GM10248 (cell line): ENCODE results near the gene ATPAF1.

ENCODE experiments used
- CTCF ChIA-PET: fragments of 300-600 bp; sonication (Branson Sonifier 250); formaldehyde crosslinking; extraction: SDS; loops from one replicate; lab custom pipeline; 2021; ENCODE audit warnings: antibody characterized with exemption; lab: Yijun Ruan, JAX
- POLR2A ChIA-PET: fragments of 350-650 bp; sonication (Branson Sonifier 250); formaldehyde crosslinking; extraction: SDS; loops from one replicate; lab custom pipeline; 2020; ENCODE audit warnings: antibody characterized with exemption; lab: Yijun Ruan, JAX
- DNase-seq: peaks from one replicate; pipeline ENCODE4 v3.0.0; 2012; ENCODE audit errors: extremely low spot score
- TF ChIP-seq, protein P1 (sequence below): IDR thresholded peaks from 2 replicates; pipeline ENCODE4 v1.5.1; 2012; ENCODE audit warnings: mild to moderate bottlenecking, low read depth; ENCODE audit errors: extremely low read depth, missing control alignments, control extremely low read depth

ATPAF1 gene

GRCh38 chr1:46635205-46635604 lies 33.0 kb downstream of the ATPAF1 start:
- no peak for DNase-seq
- TF ChIP-seq, protein P1, sequence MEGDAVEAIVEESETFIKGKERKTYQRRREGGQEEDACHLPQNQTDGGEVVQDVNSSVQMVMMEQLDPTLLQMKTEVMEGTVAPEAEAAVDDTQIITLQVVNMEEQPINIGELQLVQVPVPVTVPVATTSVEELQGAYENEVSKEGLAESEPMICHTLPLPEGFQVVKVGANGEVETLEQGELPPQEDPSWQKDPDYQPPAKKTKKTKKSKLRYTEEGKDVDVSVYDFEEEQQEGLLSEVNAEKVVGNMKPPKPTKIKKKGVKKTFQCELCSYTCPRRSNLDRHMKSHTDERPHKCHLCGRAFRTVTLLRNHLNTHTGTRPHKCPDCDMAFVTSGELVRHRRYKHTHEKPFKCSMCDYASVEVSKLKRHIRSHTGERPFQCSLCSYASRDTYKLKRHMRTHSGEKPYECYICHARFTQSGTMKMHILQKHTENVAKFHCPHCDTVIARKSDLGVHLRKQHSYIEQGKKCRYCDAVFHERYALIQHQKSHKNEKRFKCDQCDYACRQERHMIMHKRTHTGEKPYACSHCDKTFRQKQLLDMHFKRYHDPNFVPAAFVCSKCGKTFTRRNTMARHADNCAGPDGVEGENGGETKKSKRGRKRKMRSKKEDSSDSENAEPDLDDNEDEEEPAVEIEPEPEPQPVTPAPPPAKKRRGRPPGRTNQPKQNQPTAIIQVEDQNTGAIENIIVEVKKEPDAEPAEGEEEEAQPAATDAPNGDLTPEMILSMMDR = no peak
- ChIA-PET CTCF (interaction anchor here (0.9 to 2.0 kb wide), 7 partner anchors 8 to 73 kb away, joined by 3 to 6 read pairs (median 4); no protein-coding TSS in a partner anchor), POLR2A (no interaction called here)

DNA sequence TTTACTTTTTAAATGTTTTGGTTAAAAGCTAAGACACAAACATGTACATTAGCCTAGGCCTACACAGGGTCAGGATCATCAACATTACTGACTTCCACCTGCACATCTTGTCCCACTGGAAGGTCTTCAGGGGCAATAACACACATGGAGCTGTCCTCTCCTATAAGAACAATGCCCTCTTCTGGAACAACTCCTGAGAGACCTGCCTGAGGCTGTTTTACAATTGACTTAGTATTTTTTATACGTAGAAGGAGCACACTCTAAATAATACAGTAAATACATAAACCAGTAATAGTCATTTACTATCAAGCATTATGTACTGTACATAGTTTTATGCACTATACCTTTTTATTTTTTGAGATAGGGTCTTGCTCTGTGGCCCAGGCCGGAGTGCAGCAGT lies 37.4 kb downstream of the ATPAF1 start:
- TF ChIP-seq, protein P1 = no peak
- no peak for DNase-seq
- ChIA-PET POLR2A (interaction anchor here (0.7 kb wide), 1 partner anchor 19 kb away, joined by 3 read pairs; no protein-coding TSS in a partner anchor), CTCF (interaction anchor here (0.7 to 4.1 kb wide), 5 partner anchors 8 to 94 kb away, joined by 3 to 21 read pairs (median 3); no protein-coding TSS in a partner anchor)

DNA sequence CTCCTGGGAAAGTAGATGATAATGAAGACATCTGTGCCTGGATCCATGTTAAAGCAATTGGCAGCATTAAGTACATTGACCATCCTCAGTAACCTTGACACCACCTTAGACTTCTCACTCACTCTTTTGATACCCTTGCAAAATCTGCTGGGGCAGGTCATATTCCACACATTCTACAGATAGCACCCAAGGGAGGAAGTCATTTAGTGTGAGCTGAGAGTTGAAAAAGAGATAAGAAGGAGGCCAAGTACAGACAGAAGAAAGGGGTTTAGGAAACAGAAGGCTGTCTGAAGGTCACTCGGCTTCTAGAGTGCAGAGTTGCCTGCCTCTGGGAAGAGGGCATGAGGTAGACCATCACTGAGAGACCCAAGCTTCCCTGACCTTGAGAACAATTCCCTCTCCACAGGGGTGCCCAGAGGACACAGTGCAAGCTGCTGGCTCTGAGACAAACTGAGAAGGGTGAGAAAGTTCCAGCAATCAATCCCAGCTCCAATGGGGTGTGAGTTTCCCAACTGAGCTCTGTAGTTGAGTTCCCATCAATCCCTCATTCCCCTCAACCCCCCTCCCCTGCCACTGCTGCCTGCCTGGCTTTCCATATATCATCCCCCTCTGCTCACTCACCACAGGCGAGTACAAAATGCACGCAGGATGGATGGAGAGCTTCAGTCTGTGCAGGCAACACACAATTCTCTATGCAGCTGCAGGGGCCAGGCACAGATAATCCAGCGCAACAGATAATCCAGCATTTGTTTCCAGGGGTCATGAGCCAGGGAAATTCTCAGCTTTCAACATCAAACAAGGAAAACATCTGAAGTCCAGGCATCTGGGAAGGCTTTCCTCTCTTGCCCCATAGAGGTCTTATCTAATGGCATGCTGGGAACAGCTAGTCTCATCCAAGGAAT lies 44.2 kb downstream of the ATPAF1 start:
- ChIA-PET CTCF (interaction anchor here (1.0 to 14.0 kb wide), 10 partner anchors 8 to 101 kb away, joined by 3 to 135 read pairs (median 5); partner anchors contain the start of gene MKNK1), POLR2A (no interaction called here)
- no peak for DNase-seq
- TF ChIP-seq, protein P1 = no peak

GRCh38 chr1:46622344-46622743 lies 45.8 kb downstream of the ATPAF1 start:
- TF ChIP-seq, protein P1 = peak; percentile 32
- DNase-seq = no peak
- CTCF ChIA-PET = interaction anchor here (0.6 to 14.0 kb wide), 9 partner anchors 10 to 553 kb away, joined by 3 to 135 read pairs (median 3); partner anchors contain the start of gene MKNK1
- POLR2A ChIA-PET = no interaction called here

DNA sequence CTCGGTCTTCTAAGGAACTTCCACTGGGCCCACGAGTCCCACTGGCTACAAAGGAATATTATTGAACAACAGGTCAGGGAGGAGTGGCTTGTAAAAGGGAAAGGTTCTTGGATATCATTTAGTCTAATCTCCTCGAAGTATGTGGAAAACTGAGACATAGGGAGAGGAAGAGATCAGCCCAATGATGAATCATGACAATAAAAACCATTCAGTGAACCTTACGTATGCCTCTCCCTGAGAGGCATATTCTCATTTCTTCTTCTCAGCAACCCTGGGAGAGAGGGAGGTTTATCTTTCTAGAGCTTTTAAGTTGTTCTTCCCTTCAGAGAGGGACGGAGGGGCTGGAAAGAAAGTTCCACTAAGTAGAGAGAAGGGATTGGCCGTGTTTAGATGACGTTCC lies 46.2 kb downstream of the ATPAF1 start:
- TF ChIP-seq, protein P1 = no peak
- POLR2A ChIA-PET = no interaction called here
- CTCF ChIA-PET = interaction anchor here (0.6 to 14.0 kb wide), 10 partner anchors 10 to 554 kb away, joined by 3 to 135 read pairs (median 3); partner anchors contain the start of gene MKNK1
- no peak for DNase-seq

- CTCF ChIA-PET = interaction anchor here (4.4 to 14.0 kb wide), 3 partner anchors 16 to 106 kb away, joined by 28 to 135 read pairs (median 35); partner anchors contain the start of gene MKNK1
- TF ChIP-seq, protein P1 = no peak
- DNase-seq = no peak
- POLR2A ChIA-PET = interaction anchor here (0.6 kb wide), 1 partner anchor 8 kb away, joined by 3 read pairs; no protein-coding TSS in a partner anchor
These were observed 48.4 kb downstream of the ATPAF1 start for GRCh38 chr1:46619656-46620258.
